Measurements from ENCODE around the gene PPP1R12A. TPM values are rescaled to one million over a fixed set of nuclear protein-coding genes. Genes with fewer than 3 reads are reported as not detected.
"Not testable (repeated sequence)": the region's sequence is repeated elsewhere in the genome, so short reads cannot be mapped to it uniquely, and the experiment has no call there.

Gene PPP1R12A
- total RNA-seq, 4 donors from 2014 or later: 39.0 to 88.6 (median 47.5) TPM

GRCh38 chr12:79822475-79822874 lies 112.4 kb downstream of the PPP1R12A start:
- H3K36me3 ChIP-seq: peaks cover 17% of the 10 kb centered on the region
- H3K4me1 ChIP-seq: no peaks in the 10 kb centered on the region
- H3K9me3 ChIP-seq: no peaks in the 10 kb centered on the region
- no peaks in the 10 kb centered on the region for H3K27me3 ChIP-seq
- no peak overlapping the region for H3K27ac ChIP-seq
- DNase-seq (ENCODE audit: low spot score in 2 of 2): no peak
- H3K4me3 ChIP-seq: no peak overlapping the region
- TF ChIP-seq POLR2A (IDR thresholded peaks at IDR 0.05) (no peak), CTCF (IDR thresholded peaks at IDR 0.05) (no peak), POLR2AphosphoS5 (IDR thresholded peaks at IDR 0.05) (no peak), EP300 (IDR thresholded peaks at IDR 0.05) (no peak)

- Histone ChIP-seq H3K4me1 (no peaks in the 10 kb centered on the region), H3K4me3 (no peak overlapping the region), H3K27me3 (no peaks in the 10 kb centered on the region), H3K27ac (no peak overlapping the region), H3K9me3 (no peaks in the 10 kb centered on the region), H3K36me3 (peaks cover 19% of the 10 kb centered on the region)
- TF ChIP-seq CTCF (IDR thresholded peaks at IDR 0.05): no peak
- TF ChIP-seq POLR2AphosphoS5 (IDR thresholded peaks at IDR 0.05): no peak
- no peak for TF ChIP-seq EP300 (IDR thresholded peaks at IDR 0.05)
- TF ChIP-seq POLR2A (IDR thresholded peaks at IDR 0.05): no peak
- WGBS: 20% methylated on average over 3 of the region's 3 CpGs
- DNase-seq (ENCODE audit: low spot score in 2 of 2): no peak
These were observed 116.0 kb downstream of the PPP1R12A start for GRCh38 chr12:79818856-79819255.

- not testable (repeated sequence) for DNase-seq (ENCODE audit: low spot score in 2 of 2); H3K27ac ChIP-seq; H3K4me1 ChIP-seq; H3K27me3 ChIP-seq; H3K9me3 ChIP-seq; H3K4me3 ChIP-seq
- WGBS: 96% methylated on average over 10 of the region's 10 CpGs
- H3K36me3 ChIP-seq: peaks cover 72% of the 10 kb centered on the region
These were observed 150.4 kb downstream of the PPP1R12A start for GRCh38 chr12:79784366-79785065.

- Histone ChIP-seq H3K4me3 (no peak overlapping the region), H3K36me3 (peaks cover 59% of the 10 kb centered on the region), H3K9me3 (no peaks in the 10 kb centered on the region), H3K27me3 (no peaks in the 10 kb centered on the region), H3K4me1 (no peaks in the 10 kb centered on the region), H3K27ac (no peak overlapping the region)
- TF ChIP-seq EP300 (IDR thresholded peaks at IDR 0.05): no peak
- TF ChIP-seq POLR2A (IDR thresholded peaks at IDR 0.05): no peak
- no peak for TF ChIP-seq CTCF (IDR thresholded peaks at IDR 0.05)
- no peak for TF ChIP-seq POLR2AphosphoS5 (IDR thresholded peaks at IDR 0.05)
- DNase-seq (ENCODE audit: low spot score in 2 of 2): no peak
These were observed 152.6 kb downstream of the PPP1R12A start for GRCh38 chr12:79782172-79782900.

GRCh38 chr12:79778802-79779448 lies 156.0 kb downstream of the PPP1R12A start:
- no peaks in the 10 kb centered on the region for H3K9me3 ChIP-seq
- H3K36me3 ChIP-seq: peaks cover 48% of the 10 kb centered on the region
- no peaks in the 10 kb centered on the region for H3K27me3 ChIP-seq
- no peak for TF ChIP-seq CTCF (IDR thresholded peaks at IDR 0.05)
- TF ChIP-seq POLR2A (IDR thresholded peaks at IDR 0.05): no peak
- TF ChIP-seq EP300 (IDR thresholded peaks at IDR 0.05): no peak
- TF ChIP-seq POLR2AphosphoS5 (IDR thresholded peaks at IDR 0.05): no peak
- H3K4me1 ChIP-seq: no peaks in the 10 kb centered on the region
- no peak overlapping the region for H3K4me3 ChIP-seq
- H3K27ac ChIP-seq: no peak overlapping the region
- 70% methylated on average over 3 of the region's 3 CpGs for WGBS
- DNase-seq (ENCODE audit: low spot score in 2 of 2): no peak
